OCI-LY7 (cell line): ENCODE data around the gene AMZ1. TPM values are rescaled to one million over a fixed set of nuclear protein-coding genes. Genes with fewer than 3 reads are reported as not detected.

Experiments used
- BruUV-seq: library from RNA; stranded (reverse); fragments of 400-500 nt; replicated peaks from 2 replicates; lab custom pipeline; 2021; lab: Mats Ljungman, UMichigan
- CTCF ChIA-PET: fragments of 300-600 bp; sonication (Branson Sonifier 250); formaldehyde crosslinking; loops from one replicate; lab custom pipeline; 2022; ENCODE audit warnings: antibody characterized with exemption; ENCODE audit not compliant: unreplicated experiment; lab: Charles Lee
- POLR2A ChIA-PET: fragments of 300-600 bp; sonication (Branson Sonifier 250); formaldehyde crosslinking; loops from one replicate; lab custom pipeline; 2022; ENCODE audit warnings: antibody characterized with exemption; lab: Charles Lee
- DNase-seq: peaks from one replicate; pipeline ENCODE4 v3.0.0-alpha.2; 2015; ENCODE audit warnings: low spot score
- H2AFZ ChIP-seq: fragments of 200-600 bp; sonication (generic), shearing (Covaris generic); 2 replicates; pipeline ENCODE4 v1.6.1; 2014; ENCODE audit warnings: mild to moderate bottlenecking, antibody characterized with exemption, low read length, moderate library complexity
- H3K27ac ChIP-seq: fragments of 200-600 bp; sonication (generic); 2 replicates; pipeline ENCODE4 v1.5.1; 2014; ENCODE audit warnings: mixed run types, low read depth, mild to moderate bottlenecking, moderate library complexity, low read length, inconsistent platforms; ENCODE audit not compliant: poor library complexity, severe bottlenecking
- H3K36me3 ChIP-seq: fragments of 200-600 bp; sonication (generic); 2 replicates; pipeline ENCODE4 v1.6.1; 2014; ENCODE audit warnings: mild to moderate bottlenecking, antibody characterized with exemption, low read length, moderate library complexity, mixed read lengths; ENCODE audit not compliant: insufficient read depth
- H3K4me1 ChIP-seq: fragments of 200-600 bp; sonication (generic); 2 replicates; pipeline ENCODE4 v1.5.1; 2014; ENCODE audit warnings: mild to moderate bottlenecking, low read length; ENCODE audit not compliant: insufficient read depth, poor library complexity, severe bottlenecking
- H3K4me2 ChIP-seq: fragments of 200-600 bp; sonication (generic); 2 replicates; pipeline ENCODE4 v1.6.1; 2014; ENCODE audit warnings: mild to moderate bottlenecking, low read length
- H3K4me3 ChIP-seq: fragments of 200-600 bp; sonication (generic); 2 replicates; pipeline ENCODE4 v1.5.1; 2014; ENCODE audit warnings: mild to moderate bottlenecking, low read depth, low read length; ENCODE audit not compliant: poor library complexity, severe bottlenecking
- H3K79me2 ChIP-seq: fragments of 200-600 bp; sonication (generic); 2 replicates; pipeline ENCODE4 v1.6.1; 2016; ENCODE audit warnings: low read depth, mild to moderate bottlenecking, low read length, moderate library complexity, mixed read lengths; ENCODE audit not compliant: insufficient read depth
- H3K9me2 ChIP-seq: fragments of 200-600 bp; sonication (generic); 2 replicates; pipeline ENCODE4 v1.6.1; 2016; ENCODE audit warnings: mild to moderate bottlenecking, low read length, mixed read lengths; ENCODE audit not compliant: insufficient read depth
- H3K9me3 ChIP-seq: fragments of 200-600 bp; sonication (generic); 2 replicates; pipeline ENCODE4 v1.6.1; 2014; ENCODE audit warnings: mild to moderate bottlenecking, mixed run types, low read length, mixed read lengths
- H4K20me1 ChIP-seq: fragments of 200-600 bp; sonication (generic); 2 replicates; pipeline ENCODE4 v1.6.1; 2014; ENCODE audit warnings: mild to moderate bottlenecking, antibody characterized with exemption, low read length, moderate library complexity, mixed read lengths; ENCODE audit not compliant: insufficient read depth
- EZH2phosphoT487 ChIP-seq: fragments of 200-600 bp; sonication (generic); IDR thresholded peaks from 2 replicates; pipeline ENCODE4 v1.6.1; 2018; ENCODE audit warnings: low read depth, borderline replicate concordance, mild to moderate bottlenecking, mixed run types, antibody characterized with exemption, low read length, moderate library complexity, mixed read lengths
- intact Hi-C: fragments of 100-400 bp; cut with micrococcal nuclease; formaldehyde crosslinking; loops from one replicate; pipeline ENCODE4 v1.10.0; 2022; ENCODE audit not compliant: unreplicated experiment
- total RNA-seq, 2 experiments: library from RNA; depleted of rRNA in 1 of 2; stranded (reverse); fragments of >200 nt in 1 of 2; shearing (Covaris generic) in 1 of 2; gene quantifications; 2 replicates each; pipeline ENCODE4 v1.2.3, GENCODE V29; 2014 to 2022
- TF ChIP-seq, protein P1 (sequence below): fragments of 200-600 bp; sonication (generic); conservative IDR thresholded peaks from 2 replicates; pipeline ENCODE4 v1.5.1; 2014; ENCODE audit warnings: mild to moderate bottlenecking, antibody characterized with exemption, low read length, moderate library complexity, mixed read lengths

AMZ1 gene
- total RNA-seq, 2 experiments from 2014 or later = 1.4 to 2.7 TPM

DNA sequence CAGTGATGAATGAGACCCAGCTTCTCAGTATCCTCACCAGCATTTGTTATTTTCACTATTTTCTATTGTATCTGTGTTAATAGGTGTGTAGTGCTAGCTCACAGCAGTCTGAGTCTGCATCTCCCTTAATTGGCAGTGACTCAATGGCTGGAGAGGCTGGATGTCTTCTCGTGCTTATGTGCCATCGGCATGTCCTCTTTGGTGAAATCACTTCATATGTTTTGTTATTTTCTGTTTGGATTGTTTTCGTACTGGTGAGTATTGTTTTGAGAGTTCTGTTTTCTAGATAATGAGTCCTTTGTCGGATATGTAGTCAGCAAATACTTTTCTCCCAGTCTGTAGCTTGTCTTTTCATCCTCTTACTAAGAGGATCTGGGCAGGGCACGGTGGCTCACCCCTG, 66.1 kb downstream of the AMZ1 start:
- Histone ChIP-seq H3K9me2 (no peaks in the 10 kb centered on the region), H3K4me2 (no peak overlapping the region), H3K4me3 (no peak overlapping the region), H3K27ac (no peak overlapping the region), H3K9me3 (no peaks in the 10 kb centered on the region), H4K20me1 (no peaks in the 10 kb centered on the region), H3K4me1 (no peaks in the 10 kb centered on the region), H3K79me2 (no peaks in the 10 kb centered on the region), H2AFZ (no peak overlapping the region), H3K36me3 (no peaks in the 10 kb centered on the region)
- ChIA-PET CTCF (interaction anchor here (0.6 kb wide), 1 partner anchor 242 kb away, joined by 3 read pairs; no protein-coding TSS in a partner anchor), POLR2A (interaction anchor here (0.6 to 1.7 kb wide), 2 partner anchors 17 to 51 kb away, joined by 3 to 4 read pairs; no protein-coding TSS in a partner anchor)
- no TSS peak for BruUV-seq
- intact Hi-C loops = no loop called here
- no peak for DNase-seq
- TF ChIP-seq, protein P1, sequence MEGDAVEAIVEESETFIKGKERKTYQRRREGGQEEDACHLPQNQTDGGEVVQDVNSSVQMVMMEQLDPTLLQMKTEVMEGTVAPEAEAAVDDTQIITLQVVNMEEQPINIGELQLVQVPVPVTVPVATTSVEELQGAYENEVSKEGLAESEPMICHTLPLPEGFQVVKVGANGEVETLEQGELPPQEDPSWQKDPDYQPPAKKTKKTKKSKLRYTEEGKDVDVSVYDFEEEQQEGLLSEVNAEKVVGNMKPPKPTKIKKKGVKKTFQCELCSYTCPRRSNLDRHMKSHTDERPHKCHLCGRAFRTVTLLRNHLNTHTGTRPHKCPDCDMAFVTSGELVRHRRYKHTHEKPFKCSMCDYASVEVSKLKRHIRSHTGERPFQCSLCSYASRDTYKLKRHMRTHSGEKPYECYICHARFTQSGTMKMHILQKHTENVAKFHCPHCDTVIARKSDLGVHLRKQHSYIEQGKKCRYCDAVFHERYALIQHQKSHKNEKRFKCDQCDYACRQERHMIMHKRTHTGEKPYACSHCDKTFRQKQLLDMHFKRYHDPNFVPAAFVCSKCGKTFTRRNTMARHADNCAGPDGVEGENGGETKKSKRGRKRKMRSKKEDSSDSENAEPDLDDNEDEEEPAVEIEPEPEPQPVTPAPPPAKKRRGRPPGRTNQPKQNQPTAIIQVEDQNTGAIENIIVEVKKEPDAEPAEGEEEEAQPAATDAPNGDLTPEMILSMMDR = no peak
- no peak for TF ChIP-seq EZH2phosphoT487

GRCh38 chr7:2754912-2755311, 66.9 kb downstream of the AMZ1 start:
- Histone ChIP-seq H4K20me1 (no peaks in the 10 kb centered on the region), H3K79me2 (no peaks in the 10 kb centered on the region), H3K4me3 (no peak overlapping the region), H3K27ac (no peak overlapping the region), H3K9me3 (no peaks in the 10 kb centered on the region), H3K4me1 (no peaks in the 10 kb centered on the region), H3K36me3 (no peaks in the 10 kb centered on the region), H3K4me2 (no peak overlapping the region), H2AFZ (no peak overlapping the region), H3K9me2 (no peaks in the 10 kb centered on the region)
- CTCF ChIA-PET = no interaction called here
- POLR2A ChIA-PET = interaction anchor here (0.6 kb wide), 1 partner anchor 51 kb away, joined by 3 read pairs; no protein-coding TSS in a partner anchor
- TF ChIP-seq, protein P1 = no peak
- no peak for TF ChIP-seq EZH2phosphoT487
- no TSS peak for BruUV-seq
- intact Hi-C loops = no loop called here
- DNase-seq = no peak

DNA sequence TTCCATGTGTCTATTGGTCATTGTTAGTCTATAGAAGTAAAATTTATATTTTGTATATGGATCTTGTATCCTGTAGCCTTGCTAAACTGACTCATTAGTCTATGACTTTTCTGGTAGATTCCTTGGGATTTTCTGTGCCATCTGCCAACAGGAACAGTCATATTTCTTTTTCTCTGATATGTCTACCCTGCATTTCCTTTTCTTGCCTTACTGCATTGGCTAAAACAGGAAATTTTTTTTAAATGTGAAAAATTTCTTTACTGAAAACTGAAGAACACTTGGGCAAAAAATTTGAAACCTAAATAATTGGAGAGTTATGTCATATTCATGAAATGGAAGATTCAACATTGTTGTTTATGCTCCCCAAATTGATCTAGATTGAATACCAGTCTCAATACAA, 67.5 kb downstream of the AMZ1 start:
- Histone ChIP-seq H3K79me2 (no peaks in the 10 kb centered on the region), H3K9me2 (no peaks in the 10 kb centered on the region), H3K27ac (no peak overlapping the region), H2AFZ (no peak overlapping the region), H3K4me1 (no peaks in the 10 kb centered on the region), H3K36me3 (no peaks in the 10 kb centered on the region), H3K9me3 (no peaks in the 10 kb centered on the region), H4K20me1 (no peaks in the 10 kb centered on the region), H3K4me3 (no peak overlapping the region), H3K4me2 (no peak overlapping the region)
- ChIA-PET POLR2A (no interaction called here), CTCF (no interaction called here)
- TF ChIP-seq EZH2phosphoT487 = no peak
- TF ChIP-seq, protein P1 = no peak
- DNase-seq = no peak
- intact Hi-C loops = no loop called here
- no TSS peak for BruUV-seq
